Uterus (tissue), 4 donors: Measurements from ENCODE around the gene MYCBPAP. TPM values are rescaled to one million over a fixed set of nuclear protein-coding genes. Genes with fewer than 3 reads are reported as not detected.

Source experiments
- DNase-seq, 2 donors: peaks; one replicate each; pipeline ENCODE4 v3.0.0-alpha.2; 2019 to 2020
- H3K27ac ChIP-seq, 2 donors: fragments of 200-600 bp; sonication (generic); 1 replicate in 1 of 2; 2 replicates in 1 of 2; pipeline ENCODE4 v1.5.1; 2016 to 2018
- H3K27me3 ChIP-seq, 2 donors: fragments of 200-600 bp; sonication (generic); one replicate each; pipeline ENCODE4 v1.5.1; 2018 to 2019; ENCODE audit warnings: control low read depth in 1 of 2
- H3K36me3 ChIP-seq, 2 donors: fragments of 200-600 bp; sonication (generic); one replicate each; pipeline ENCODE4 v1.5.1; 2019; ENCODE audit warnings: control low read depth in 1 of 2
- H3K4me1 ChIP-seq, 2 donors: fragments of 200-600 bp; sonication (generic); one replicate each; pipeline ENCODE4 v1.5.1; 2018 to 2019; ENCODE audit warnings: control low read depth in 1 of 2
- H3K4me3 ChIP-seq, 2 donors: fragments of 200-600 bp; sonication (generic); 1 replicate in 1 of 2; 2 replicates in 1 of 2; pipeline ENCODE4 v1.5.1; 2018 to 2019; ENCODE audit warnings: mild to moderate bottlenecking in 1 of 2
- H3K9me3 ChIP-seq, 2 donors: fragments of 200-600 bp; sonication (generic); one replicate each; pipeline ENCODE4 v1.5.1; 2019; ENCODE audit warnings: control low read depth in 1 of 2
- POLR2A ChIP-seq, 2 donors: fragments of 450-650 bp; IDR thresholded peaks; one replicate each; pipeline ENCODE4 v1.6.1; 2016; ENCODE audit warnings: antibody characterized with exemption in 2 of 2, mild to moderate bottlenecking in 1 of 2, moderate library complexity in 1 of 2
- intact Hi-C: fragments of 100-400 bp; cut with DNase I; formaldehyde crosslinking; loops from one replicate; pipeline ENCODE4 v1.15.1; 2023; ENCODE audit warnings: low total_unique reads
- total RNA-seq, 4 donors: library from RNA; depleted of rRNA in 3 of 4; stranded (reverse); fragments of >200 nt in 3 of 4; gene quantifications; one replicate each; pipeline versions ENCODE4 v1.1.0 to v1.2.4, GENCODE V29; 2014 to 2023
- TF ChIP-seq, protein P1 (sequence below), 4 experiments: fragments of 200-600 bp in 2 of 4; fragments of 450-650 bp in 2 of 4; sonication (generic) in 2 of 4; IDR thresholded peaks; one replicate each; pipeline ENCODE4 v1.5.1; 2016 to 2019; ENCODE audit warnings: antibody characterized with exemption in 4 of 4, mild to moderate bottlenecking in 2 of 4, moderate library complexity in 1 of 4
- donor health status: DM: yes; HTN: yes; CAD: no.

The MYCBPAP gene
- total RNA-seq, 4 donors from 2014 or later, result 2.7 to 11.5 (median 5.1) TPM

DNA sequence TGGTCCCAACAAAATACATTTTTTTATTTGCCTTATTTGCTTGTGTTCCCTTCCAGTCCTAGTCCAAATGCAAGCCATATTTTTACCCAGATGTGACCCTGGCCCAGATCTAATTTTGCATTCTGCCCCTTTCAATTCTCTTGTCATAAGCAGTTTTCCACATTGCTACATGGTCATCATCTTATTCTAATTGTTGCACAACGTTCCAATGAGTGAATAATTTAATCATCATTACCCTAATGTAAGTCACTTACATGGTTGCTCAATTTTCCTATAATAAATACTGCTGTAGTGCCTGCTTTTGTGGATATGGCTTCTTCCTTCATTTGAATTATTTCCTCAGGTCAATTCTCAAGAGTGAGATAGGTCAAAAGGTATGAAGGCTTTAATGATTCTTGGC is 16.7 kb upstream of the MYCBPAP start:
- no peaks in the 10 kb centered on the region for H3K4me1 ChIP-seq
- no peak overlapping the region for H3K4me3 ChIP-seq
- DNase-seq, result no peak
- H3K9me3 ChIP-seq, result no peaks in the 10 kb centered on the region
- H3K27me3 ChIP-seq, result no peaks in the 10 kb centered on the region
- H3K27ac ChIP-seq, result no peak overlapping the region
- intact Hi-C loops, result no loop called here
- TF ChIP-seq, protein P1, sequence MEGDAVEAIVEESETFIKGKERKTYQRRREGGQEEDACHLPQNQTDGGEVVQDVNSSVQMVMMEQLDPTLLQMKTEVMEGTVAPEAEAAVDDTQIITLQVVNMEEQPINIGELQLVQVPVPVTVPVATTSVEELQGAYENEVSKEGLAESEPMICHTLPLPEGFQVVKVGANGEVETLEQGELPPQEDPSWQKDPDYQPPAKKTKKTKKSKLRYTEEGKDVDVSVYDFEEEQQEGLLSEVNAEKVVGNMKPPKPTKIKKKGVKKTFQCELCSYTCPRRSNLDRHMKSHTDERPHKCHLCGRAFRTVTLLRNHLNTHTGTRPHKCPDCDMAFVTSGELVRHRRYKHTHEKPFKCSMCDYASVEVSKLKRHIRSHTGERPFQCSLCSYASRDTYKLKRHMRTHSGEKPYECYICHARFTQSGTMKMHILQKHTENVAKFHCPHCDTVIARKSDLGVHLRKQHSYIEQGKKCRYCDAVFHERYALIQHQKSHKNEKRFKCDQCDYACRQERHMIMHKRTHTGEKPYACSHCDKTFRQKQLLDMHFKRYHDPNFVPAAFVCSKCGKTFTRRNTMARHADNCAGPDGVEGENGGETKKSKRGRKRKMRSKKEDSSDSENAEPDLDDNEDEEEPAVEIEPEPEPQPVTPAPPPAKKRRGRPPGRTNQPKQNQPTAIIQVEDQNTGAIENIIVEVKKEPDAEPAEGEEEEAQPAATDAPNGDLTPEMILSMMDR (IDR thresholded peaks at IDR 0.05), result no peak
- no peak for TF ChIP-seq POLR2A (IDR thresholded peaks at IDR 0.05)
- H3K36me3 ChIP-seq, result no peaks in the 10 kb centered on the region

DNA sequence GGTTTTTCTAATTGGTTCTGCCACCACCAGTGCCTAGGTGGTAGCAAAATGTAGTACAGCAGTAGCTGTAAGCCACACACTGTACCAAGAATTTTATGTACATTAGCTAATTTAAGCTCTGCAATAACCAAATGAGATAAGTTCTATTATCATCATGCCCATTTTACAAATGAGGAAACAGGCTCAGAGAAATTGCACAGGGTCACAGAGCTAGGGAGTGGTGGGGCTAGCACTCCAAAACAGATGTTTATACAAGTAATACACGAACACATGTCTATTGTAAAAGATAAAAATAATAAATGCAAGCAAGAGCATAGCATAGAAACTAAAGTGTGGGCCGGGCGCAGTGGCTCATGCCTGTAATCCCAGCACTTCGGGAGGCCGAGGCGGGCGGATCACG is 16.0 kb upstream of the MYCBPAP start:
- Histone ChIP-seq H3K4me3 (no peak overlapping the region), H3K36me3 (no peaks in the 10 kb centered on the region), H3K27ac (no peak overlapping the region), H3K9me3 (no peaks in the 10 kb centered on the region), H3K27me3 (no peaks in the 10 kb centered on the region), H3K4me1 (no peaks in the 10 kb centered on the region)
- intact Hi-C loops, result no loop called here
- no peak for TF ChIP-seq POLR2A (IDR thresholded peaks at IDR 0.05)
- TF ChIP-seq, protein P1 (IDR thresholded peaks at IDR 0.05), result no peak
- no peak for DNase-seq

DNA sequence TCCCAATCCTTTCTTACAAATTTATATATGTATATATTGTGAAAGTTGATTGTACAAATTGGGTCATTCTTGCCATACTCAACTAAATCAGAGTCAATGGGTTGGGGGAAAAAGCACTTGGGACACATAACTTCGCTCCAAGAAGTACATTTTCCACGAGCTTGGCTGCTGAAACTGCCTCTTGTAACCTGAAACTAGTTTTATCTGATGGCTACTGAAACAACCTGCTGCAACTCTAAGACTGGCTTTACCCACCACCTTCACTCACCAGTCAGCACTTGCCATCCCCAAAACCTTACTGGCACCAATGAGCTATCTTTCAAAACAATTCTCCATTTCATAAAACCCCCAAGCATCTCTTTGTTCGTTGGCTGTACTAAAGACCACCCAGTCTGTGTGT is 14.5 kb upstream of the MYCBPAP start:
- DNase-seq, result no peak
- no peak overlapping the region for H3K4me3 ChIP-seq
- no peaks in the 10 kb centered on the region for H3K27me3 ChIP-seq
- no peaks in the 10 kb centered on the region for H3K36me3 ChIP-seq
- no peak overlapping the region for H3K27ac ChIP-seq
- no peaks in the 10 kb centered on the region for H3K9me3 ChIP-seq
- no peaks in the 10 kb centered on the region for H3K4me1 ChIP-seq
- TF ChIP-seq, protein P1 (IDR thresholded peaks at IDR 0.05), result no peak
- intact Hi-C loops, result no loop called here

DNA sequence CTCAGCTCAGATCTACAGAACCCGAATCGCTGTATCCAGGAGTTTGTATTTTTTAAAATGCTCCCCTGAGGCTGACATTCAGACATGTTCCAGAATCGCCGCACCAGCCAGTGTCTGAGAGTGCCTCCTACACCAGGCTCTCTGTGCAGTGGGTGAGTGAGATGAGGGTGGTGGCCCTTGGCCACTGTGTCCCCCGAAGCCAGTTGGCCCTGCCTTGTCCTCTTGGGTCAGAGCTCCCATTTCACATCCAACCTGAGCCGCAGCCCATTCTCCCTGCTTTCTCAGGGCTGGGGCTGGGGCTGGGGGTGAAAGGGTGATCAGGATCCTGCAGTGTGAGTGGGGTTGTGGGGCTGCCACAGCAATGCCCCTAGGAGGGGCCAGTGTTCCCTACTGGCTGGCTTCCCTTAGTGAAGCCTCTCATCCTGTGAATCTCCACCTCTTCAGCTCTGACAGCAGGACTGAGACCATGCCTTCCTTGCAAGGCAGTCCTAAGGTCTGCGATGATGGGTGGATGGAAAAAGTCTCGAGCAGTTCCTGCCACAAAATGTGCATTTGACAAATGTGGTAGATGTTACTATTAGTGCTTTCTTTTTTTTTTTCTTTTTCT is 12.9 kb upstream of the MYCBPAP start:
- H3K27ac ChIP-seq, result no peak overlapping the region
- DNase-seq, result no peak
- H3K4me1 ChIP-seq, result no peaks in the 10 kb centered on the region
- H3K4me3 ChIP-seq, result no peak overlapping the region
- intact Hi-C loops, result no loop called here
- H3K36me3 ChIP-seq, result no peaks in the 10 kb centered on the region
- H3K9me3 ChIP-seq, result no peaks in the 10 kb centered on the region
- TF ChIP-seq, protein P1 (IDR thresholded peaks at IDR 0.05), result no peak
- TF ChIP-seq POLR2A (IDR thresholded peaks at IDR 0.05), result no peak
- no peaks in the 10 kb centered on the region for H3K27me3 ChIP-seq

DNA sequence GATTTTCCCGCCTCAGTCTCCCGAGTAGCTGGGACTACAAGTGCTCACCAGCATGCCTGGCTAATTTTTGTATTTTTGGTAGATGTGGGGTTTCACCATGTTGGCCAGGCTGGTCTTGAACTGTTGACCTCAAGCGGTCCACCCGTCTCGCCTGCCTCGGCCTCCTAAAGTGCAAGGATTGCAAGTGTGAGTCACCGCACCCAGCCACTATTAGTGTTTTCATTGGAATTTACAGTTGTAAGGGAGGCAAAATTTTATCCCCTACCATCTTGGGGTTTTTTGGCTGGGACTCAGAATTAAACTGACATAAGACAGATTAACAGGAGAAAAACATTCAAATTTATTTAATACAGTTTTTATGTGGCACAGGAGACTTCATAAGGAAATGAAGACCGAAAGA is 12.3 kb upstream of the MYCBPAP start:
- TF ChIP-seq, protein P1 (IDR thresholded peaks at IDR 0.05), result no peak
- TF ChIP-seq POLR2A (IDR thresholded peaks at IDR 0.05), result no peak
- Histone ChIP-seq H3K36me3 (no peaks in the 10 kb centered on the region), H3K27ac (no peak overlapping the region), H3K27me3 (no peaks in the 10 kb centered on the region), H3K4me3 (no peak overlapping the region), H3K9me3 (no peaks in the 10 kb centered on the region), H3K4me1 (no peaks in the 10 kb centered on the region)
- no peak for DNase-seq
- intact Hi-C loops, result no loop called here
